GM12878 (cell line): ENCODE data around the gene MFNG. TPM values are rescaled to one million over a fixed set of nuclear protein-coding genes. Genes with fewer than 3 reads are reported as not detected.

Experiments
- ATAC-seq: fragments of 200-7000 bp; cut with Tn5 transposase; 3 replicates; pipeline ENCODE4 v1.9.1; 2020; ENCODE audit warnings: mild to moderate bottlenecking, moderate library complexity
- BruUV-seq: library from RNA; stranded (reverse); fragments of 400-500 nt; replicated peaks from 2 replicates; lab custom pipeline; 2021; lab: Mats Ljungman, UMichigan
- CTCF ChIA-PET: fragments of 300-600 bp; sonication (Branson Sonifier 250); formaldehyde crosslinking; extraction: SDS; loops from one replicate; lab custom pipeline; 2021; ENCODE audit warnings: inconsistent platforms; lab: Yijun Ruan, JAX
- POLR2A ChIA-PET: fragments of 350-600 bp; formaldehyde crosslinking; extraction: SDS; loops from one replicate; lab custom pipeline; 2021; ENCODE audit warnings: inconsistent platforms; lab: Charles Lee
- RAD21 ChIA-PET: fragments of 300-600 bp; sonication (Branson Sonifier 250); formaldehyde crosslinking; loops from one replicate; lab custom pipeline; 2023; ENCODE audit warnings: antibody characterized with exemption; ENCODE audit not compliant: unreplicated experiment; lab: Charles Lee
- SMC1A ChIA-PET: fragments of 300-600 bp; sonication (Branson Sonifier 250); formaldehyde crosslinking; loops from one replicate; lab custom pipeline; 2023; ENCODE audit not compliant: unreplicated experiment, uncharacterized antibody; lab: Charles Lee
- DNase-seq: peaks from one replicate; pipeline ENCODE4 v3.0.0-alpha.2; 2011; ENCODE audit warnings: low read depth, low spot score
- FAIRE-seq: peaks from 3 replicates; lab custom pipeline; 2011; peaks lifted over from hg19 to GRCh38; lab: Jason Lieb, UNC
- H2AFZ ChIP-seq: 2 replicates; pipeline ENCODE4 v1.6.0; 2011; ENCODE audit warnings: low read depth, low read length, control low read depth; ENCODE audit not compliant: control insufficient read depth
- H3K27ac ChIP-seq: 2 replicates; pipeline ENCODE4 v1.5.1; 2011; ENCODE audit warnings: control low read depth; ENCODE audit not compliant: control insufficient read depth, insufficient read depth
- H3K27me3 ChIP-seq, 2 experiments: replicated peaks in 1 of 2; 2 replicates each; pipeline versions ENCODE4 v1.6.0 to v1.6.1; 2011; ENCODE audit warnings: low read length in 1 of 2; ENCODE audit not compliant: control insufficient read depth in 2 of 2, insufficient read depth in 2 of 2
- H3K36me3 ChIP-seq, 2 experiments: 2 replicates each; pipeline ENCODE4 v1.5.1; 2011; ENCODE audit warnings: low read length in 1 of 2; ENCODE audit not compliant: control insufficient read depth in 2 of 2, insufficient read depth in 2 of 2
- H3K4me1 ChIP-seq: 2 replicates; pipeline ENCODE4 v1.6.1; 2011; ENCODE audit warnings: mild to moderate bottlenecking, low read length, moderate library complexity, mixed read lengths; ENCODE audit not compliant: control insufficient read depth, insufficient read depth
- H3K4me2 ChIP-seq: 2 replicates; pipeline ENCODE4 v1.6.0; 2011; ENCODE audit warnings: control low read depth; ENCODE audit not compliant: control insufficient read depth, insufficient read depth
- H3K4me3 ChIP-seq: fragments of 200-600 bp; sonication (generic); 2 replicates; pipeline ENCODE4 v1.5.1; 2016
- H3K79me2 ChIP-seq: 2 replicates; pipeline ENCODE4 v1.6.0; 2011; ENCODE audit warnings: low read length; ENCODE audit not compliant: control insufficient read depth, insufficient read depth
- H3K9ac ChIP-seq: 2 replicates; pipeline ENCODE4 v1.8.0; 2011; ENCODE audit warnings: low read length, control low read depth, mixed read lengths; ENCODE audit not compliant: control insufficient read depth, insufficient read depth
- H3K9me3 ChIP-seq: replicated peaks from 3 replicates; pipeline ENCODE4 v1.5.1; 2011; ENCODE audit warnings: mild to moderate bottlenecking, low read length; ENCODE audit not compliant: control insufficient read depth, insufficient read depth
- H4K20me1 ChIP-seq: 2 replicates; pipeline ENCODE4 v1.6.0; 2011; ENCODE audit not compliant: control insufficient read depth, insufficient read depth
- ASH2L ChIP-seq: fragments of 300-600, 200-600 bp; sonication (generic); IDR thresholded peaks from 2 replicates; pipeline ENCODE4 v1.6.1; 2017; ENCODE audit warnings: low read depth, mild to moderate bottlenecking, borderline replicate concordance
- CBFB ChIP-seq: IDR thresholded peaks from 2 replicates; pipeline ENCODE4 v1.6.1; 2016; ENCODE audit warnings: antibody characterized with exemption, low read depth
- MEF2B ChIP-seq: fragments of 450-650 bp; IDR thresholded peaks from 2 replicates; pipeline ENCODE4 v1.6.1; 2018; ENCODE audit warnings: mild to moderate bottlenecking, moderate library complexity; ENCODE audit not compliant: partially characterized antibody, poor library complexity, severe bottlenecking
- MTA2 ChIP-seq: fragments of 450-650 bp; IDR thresholded peaks from 2 replicates; pipeline ENCODE4 v1.6.1; 2016; ENCODE audit warnings: low read depth, mild to moderate bottlenecking, moderate library complexity
- MTA3 ChIP-seq: IDR thresholded peaks from 2 replicates; pipeline ENCODE4 v1.6.1; 2012; ENCODE audit warnings: low read length, inconsistent platforms, borderline replicate concordance
- NFXL1 ChIP-seq: fragments of 450-650 bp; IDR thresholded peaks from 2 replicates; pipeline ENCODE4 v1.6.1; 2017; ENCODE audit warnings: antibody characterized with exemption, mild to moderate bottlenecking, borderline replicate concordance
- NFYB ChIP-seq: IDR thresholded peaks from 2 replicates; pipeline ENCODE4 v1.6.1; 2011; ENCODE audit warnings: low read depth, mild to moderate bottlenecking, low read length, improper control_type of control experiment, moderate library complexity; ENCODE audit not compliant: insufficient read depth
- NR2F1 ChIP-seq: fragments of 450-650 bp; conservative IDR thresholded peaks from 2 replicates; pipeline ENCODE4 v1.6.1; 2017; ENCODE audit warnings: mild to moderate bottlenecking
- TBL1XR1 ChIP-seq: IDR thresholded peaks from 2 replicates; pipeline ENCODE4 v1.6.1; 2012; ENCODE audit warnings: low read depth, low read length, improper control_type of control experiment
- TCF3 ChIP-seq: IDR thresholded peaks from 2 replicates; pipeline ENCODE4 v1.6.1; 2012; ENCODE audit warnings: low read depth, mild to moderate bottlenecking, low read length, borderline replicate concordance; ENCODE audit not compliant: insufficient read depth
- ZZZ3 ChIP-seq: IDR thresholded peaks from 2 replicates; pipeline ENCODE4 v1.6.1; 2011; ENCODE audit warnings: low read depth; ENCODE audit not compliant: control insufficient read depth, insufficient read length
- WGBS: methylation state at CpG from one replicate; pipeline ENCODE4 v1.1.6; 2016; ENCODE audit warnings: low lambda C conversion rate; ENCODE audit not compliant: insufficient replicate concordance, insufficient coverage; ENCODE audit errors: missing lambda C conversion rate; 5-methylcytosine and 5-hydroxymethylcytosine counted together
- in situ Hi-C: fragments of 300-500 bp; cut with MboI; formaldehyde crosslinking; loops from 9 replicates; pipeline ENCODE4 v1.14.3; 2018; ENCODE audit warnings: mixed read lengths
- intact Hi-C: fragments of 100-400 bp; cut with micrococcal nuclease; formaldehyde crosslinking; loops from one replicate; pipeline ENCODE4 v1.14.2; 2022; ENCODE audit not compliant: unreplicated experiment
- polyA plus RNA-seq, 11 experiments: library from polyadenylated mRNA; depleted of rRNA in 4 of 11; unstranded in 6 of 11; stranded (reverse) in 5 of 11; fragments of >200 nt; fragmentation: Nextera tagmentation in 4 of 11; fragmentation: Illumina TruSeq in 1 of 11; extraction: Ambion mirVana in 4 of 11; extraction: Trizol in 1 of 11; gene quantifications; 1 replicate in 1 of 11; 2 replicates in 10 of 11; pipeline versions ENCODE4 v1.2.1 to v1.2.3, GENCODE V29; 2011 to 2016; ENCODE audit warnings: inconsistent platforms in 2 of 11, missing spikeins in 2 of 11, low read depth in 1 of 11
- total RNA-seq, 4 experiments: library from RNA; depleted of rRNA in 3 of 4; stranded (reverse); fragments of >200 nt in 3 of 4; fragmentation: Illumina TruSeq in 1 of 4; extraction: Trizol in 1 of 4; gene quantifications; 2 replicates each; pipeline versions ENCODE4 v1.2.1 to v1.2.3, GENCODE V29; 2013 to 2021
- TF ChIP-seq, protein P1 (sequence below): fragments of 150-350 bp; IDR thresholded peaks from 2 replicates; pipeline ENCODE4 v1.6.1; 2014; ENCODE audit warnings: mild to moderate bottlenecking, low read depth, low read length

The MFNG gene
- total and polyA plus RNA-seq, 10 of the 15 experiments (the other 5 are each of a cell fraction or from before 2014, with no cell fraction given), result 11.5 to 117 (median 68.5) TPM

DNA sequence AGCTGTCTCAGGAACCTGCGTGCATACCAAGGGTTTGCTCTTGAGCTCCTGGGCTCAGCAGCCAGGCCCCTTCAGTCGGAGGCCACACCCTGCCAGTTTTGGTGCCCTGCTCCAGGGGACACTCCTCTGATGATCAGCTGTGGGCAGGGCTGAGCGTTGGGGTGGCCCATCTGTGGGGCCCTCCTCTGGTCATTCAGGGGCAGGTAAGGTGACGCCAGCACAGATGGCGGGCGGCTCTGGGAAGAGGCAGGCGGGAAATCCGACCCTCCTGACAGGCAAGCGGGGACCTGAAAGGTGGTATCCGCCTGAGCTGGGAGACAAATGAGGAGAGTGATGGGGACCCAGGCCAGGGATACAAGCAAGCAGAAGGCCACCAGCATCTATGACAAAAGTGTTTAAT lies 3.8 kb upstream of the MFNG start:
- no peak overlapping the region for H3K4me3 ChIP-seq
- H3K4me1 ChIP-seq, result peaks cover 9% of the 10 kb centered on the region
- SMC1A ChIA-PET, result no interaction called here
- no peak overlapping the region for H3K9ac ChIP-seq
- CTCF ChIA-PET, result interaction anchor here (2.6 kb wide), 1 partner anchor 8 kb away, joined by 6 read pairs; no protein-coding TSS in a partner anchor
- POLR2A ChIA-PET, result interaction anchor here (0.7 kb wide), 1 partner anchor 102 kb away, joined by 4 read pairs; no protein-coding TSS in a partner anchor
- TF ChIP-seq CBFB (no peak), MTA2 (no peak), TCF3 (no peak), MTA3 (no peak), MEF2B (no peak), ZZZ3 (no peak), ASH2L (no peak), NFXL1 (no peak), NR2F1 (no peak), NFYB (no peak), TBL1XR1 (no peak)
- TF ChIP-seq, protein P1, sequence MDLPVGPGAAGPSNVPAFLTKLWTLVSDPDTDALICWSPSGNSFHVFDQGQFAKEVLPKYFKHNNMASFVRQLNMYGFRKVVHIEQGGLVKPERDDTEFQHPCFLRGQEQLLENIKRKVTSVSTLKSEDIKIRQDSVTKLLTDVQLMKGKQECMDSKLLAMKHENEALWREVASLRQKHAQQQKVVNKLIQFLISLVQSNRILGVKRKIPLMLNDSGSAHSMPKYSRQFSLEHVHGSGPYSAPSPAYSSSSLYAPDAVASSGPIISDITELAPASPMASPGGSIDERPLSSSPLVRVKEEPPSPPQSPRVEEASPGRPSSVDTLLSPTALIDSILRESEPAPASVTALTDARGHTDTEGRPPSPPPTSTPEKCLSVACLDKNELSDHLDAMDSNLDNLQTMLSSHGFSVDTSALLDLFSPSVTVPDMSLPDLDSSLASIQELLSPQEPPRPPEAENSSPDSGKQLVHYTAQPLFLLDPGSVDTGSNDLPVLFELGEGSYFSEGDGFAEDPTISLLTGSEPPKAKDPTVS, result no peak
- no peaks in the 10 kb centered on the region for H3K27me3 ChIP-seq
- intact Hi-C loops (no loop called here), in situ Hi-C loops (no loop called here)
- no peak overlapping the region for H3K4me2 ChIP-seq
- H3K27ac ChIP-seq, result no peak overlapping the region
- peaks cover 16% of the 10 kb centered on the region for H3K79me2 ChIP-seq
- no TSS peak for BruUV-seq
- no peaks in the 10 kb centered on the region for H3K36me3 ChIP-seq
- FAIRE-seq (no peak), ATAC-seq (no peak), DNase-seq (no peak)
- H3K9me3 ChIP-seq, result no peaks in the 10 kb centered on the region
- RAD21 ChIA-PET, result no interaction called here
- WGBS, result 78% methylated on average over 10 of the region's 10 CpGs
- H4K20me1 ChIP-seq, result no peaks in the 10 kb centered on the region
- no peak overlapping the region for H2AFZ ChIP-seq
